K562 (cell line): ENCODE measurements around the gene REP15. TPM values are rescaled to one million over a fixed set of nuclear protein-coding genes. Genes with fewer than 3 reads are reported as not detected.

Experiments used
- ARID1B ChIP-seq: fragments of 450-650 bp; IDR thresholded peaks from 2 replicates; pipeline ENCODE4 v1.6.1; 2016; ENCODE audit warnings: antibody characterized with exemption, mild to moderate bottlenecking, inconsistent platforms
- ARID3A ChIP-seq: IDR thresholded peaks from 2 replicates; pipeline ENCODE4 v1.6.1; 2012; ENCODE audit warnings: low read depth, low read length, improper control_type of control experiment, borderline replicate concordance
- ATF2 ChIP-seq: sonication (generic); formaldehyde crosslinking; IDR thresholded peaks from 2 replicates; pipeline ENCODE4 v1.8.1; 2022; ENCODE audit warnings: missing genetic modification reagents
- ZBTB40 ChIP-seq, 2 experiments: fragments of 450-650 bp in 1 of 2; sonication (generic) in 1 of 2; formaldehyde crosslinking in 1 of 2; IDR thresholded peaks; 2 replicates each; pipeline versions ENCODE4 v1.7.1 to v1.9.0; 2016 to 2022; ENCODE audit warnings: inconsistent platforms in 1 of 2, mild to moderate bottlenecking in 1 of 2, missing genetic modification reagents in 1 of 2
- ZNF280B ChIP-seq: fragments of 250-450 bp; sonication (Bioruptor Pico); IDR thresholded peaks from 2 replicates; pipeline ENCODE4 v1.5.1; 2021; ENCODE audit warnings: mild to moderate bottlenecking
- ZNF699 ChIP-seq: fragments of 250-450 bp; sonication (Bioruptor Pico); IDR thresholded peaks from 2 replicates; pipeline ENCODE4 v1.8.0; 2021; ENCODE audit warnings: mild to moderate bottlenecking, moderate library complexity; ENCODE audit not compliant: insufficient replicate concordance
- polyA plus RNA-seq, 8 experiments: library from polyadenylated mRNA; depleted of rRNA in 4 of 8; stranded (reverse) in 5 of 8; unstranded in 3 of 8; fragments of >200 nt; fragmentation: Nextera tagmentation in 2 of 8; fragmentation: Illumina TruSeq in 1 of 8; extraction: Ambion mirVana in 2 of 8; extraction: Trizol in 1 of 8; gene quantifications; 2 replicates each; pipeline versions ENCODE4 v1.2.1 to v1.2.3, GENCODE V29; 2011 to 2014; ENCODE audit warnings: inconsistent platforms in 1 of 8, missing spikeins in 1 of 8
- total RNA-seq, 7 experiments: library from RNA; depleted of rRNA in 6 of 7; stranded (reverse); fragments of >200 nt in 6 of 7; fragmentation: Illumina TruSeq in 2 of 7; extraction: Trizol in 2 of 7; gene quantifications; 2 replicates each; pipeline versions ENCODE4 v1.2.1 to v1.2.3, GENCODE V29; 2011 to 2021; ENCODE audit warnings: low replicate concordance in 1 of 7

The REP15 gene
- total and polyA plus RNA-seq, 9 of the 15 experiments (the other 6 are each of a cell fraction or from before 2014, with no cell fraction given), result not detected

- TF ChIP-seq ZBTB40 (IDR thresholded peaks at IDR 0.05), result no peak
- no peak for TF ChIP-seq ZBTB40 (CRISPR knock-in tag; IDR thresholded peaks at IDR 0.05)
- no peak for TF ChIP-seq ARID3A
- TF ChIP-seq ZNF280B (CRISPR knock-in tag), result no peak
- no peak for TF ChIP-seq ZNF699 (CRISPR knock-in tag)
- TF ChIP-seq ARID1B, result no peak
- TF ChIP-seq ATF2 (CRISPR knock-in tag), result no peak
Observed at GRCh38 chr12:27674989-27675388, 21.3 kb upstream of the REP15 start (continued).
